PFSK-1 (cell line): ENCODE measurements around the gene DPF3.

ENCODE experiments used
- FOXP2 ChIP-seq: optimal IDR thresholded peaks from 2 replicates; pipeline ENCODE3; 2011; ENCODE audit warnings: borderline replicate concordance, control low read depth, inconsistent platforms; ENCODE audit not compliant: insufficient read depth; ENCODE audit errors: extremely low read length, extremely low read depth
- POLR2AphosphoS5 ChIP-seq: IDR thresholded peaks from 2 replicates; pipeline ENCODE4 v1.6.1; 2012; ENCODE audit warnings: low read depth, mild to moderate bottlenecking, control low read depth, low read length, moderate library complexity
- SIN3A ChIP-seq: IDR thresholded peaks from 2 replicates; pipeline ENCODE4 v1.6.1; 2012; ENCODE audit warnings: mild to moderate bottlenecking, low read length, moderate library complexity, borderline replicate concordance; ENCODE audit not compliant: insufficient read depth
- TAF1 ChIP-seq: IDR thresholded peaks from 2 replicates; pipeline ENCODE4 v1.6.1; 2012; ENCODE audit warnings: low read length, control low read depth, borderline replicate concordance; ENCODE audit not compliant: insufficient read depth
- TF ChIP-seq, protein P1 (sequence below), 2 experiments: IDR thresholded peaks; 2 replicates each; pipeline versions ENCODE4 v1.6.1 to v1.8.0; 2011 to 2012; ENCODE audit warnings: low read depth in 2 of 2, low read length in 2 of 2, control low read depth in 1 of 2, inconsistent platforms in 1 of 2, mild to moderate bottlenecking in 1 of 2, moderate library complexity in 1 of 2; ENCODE audit not compliant: insufficient read depth in 1 of 2

DPF3 gene

DNA sequence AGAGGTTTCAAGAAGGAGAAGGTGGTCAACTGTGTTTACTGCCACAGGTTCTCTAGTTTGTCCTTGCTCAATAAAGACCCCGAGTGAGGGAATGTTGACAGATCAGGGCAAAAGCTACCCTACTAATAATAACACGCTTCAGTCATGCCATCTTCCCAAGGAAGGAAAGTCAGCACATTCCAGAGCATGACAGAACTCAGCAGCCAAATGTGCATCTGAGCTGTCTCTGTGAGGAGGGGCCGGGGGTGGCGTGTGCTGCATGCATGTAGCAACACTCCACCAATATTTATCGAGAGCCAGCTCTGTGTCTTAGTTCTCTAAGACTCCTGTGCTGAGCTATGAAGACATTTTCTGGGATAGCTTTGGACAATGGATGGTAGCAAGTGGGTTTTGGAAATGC is 260.4 kb downstream of the DPF3 start:
- TF ChIP-seq SIN3A, result no peak
- no peak for TF ChIP-seq TAF1
- no peak for TF ChIP-seq POLR2AphosphoS5
- TF ChIP-seq FOXP2, result no peak
- TF ChIP-seq, protein P1, sequence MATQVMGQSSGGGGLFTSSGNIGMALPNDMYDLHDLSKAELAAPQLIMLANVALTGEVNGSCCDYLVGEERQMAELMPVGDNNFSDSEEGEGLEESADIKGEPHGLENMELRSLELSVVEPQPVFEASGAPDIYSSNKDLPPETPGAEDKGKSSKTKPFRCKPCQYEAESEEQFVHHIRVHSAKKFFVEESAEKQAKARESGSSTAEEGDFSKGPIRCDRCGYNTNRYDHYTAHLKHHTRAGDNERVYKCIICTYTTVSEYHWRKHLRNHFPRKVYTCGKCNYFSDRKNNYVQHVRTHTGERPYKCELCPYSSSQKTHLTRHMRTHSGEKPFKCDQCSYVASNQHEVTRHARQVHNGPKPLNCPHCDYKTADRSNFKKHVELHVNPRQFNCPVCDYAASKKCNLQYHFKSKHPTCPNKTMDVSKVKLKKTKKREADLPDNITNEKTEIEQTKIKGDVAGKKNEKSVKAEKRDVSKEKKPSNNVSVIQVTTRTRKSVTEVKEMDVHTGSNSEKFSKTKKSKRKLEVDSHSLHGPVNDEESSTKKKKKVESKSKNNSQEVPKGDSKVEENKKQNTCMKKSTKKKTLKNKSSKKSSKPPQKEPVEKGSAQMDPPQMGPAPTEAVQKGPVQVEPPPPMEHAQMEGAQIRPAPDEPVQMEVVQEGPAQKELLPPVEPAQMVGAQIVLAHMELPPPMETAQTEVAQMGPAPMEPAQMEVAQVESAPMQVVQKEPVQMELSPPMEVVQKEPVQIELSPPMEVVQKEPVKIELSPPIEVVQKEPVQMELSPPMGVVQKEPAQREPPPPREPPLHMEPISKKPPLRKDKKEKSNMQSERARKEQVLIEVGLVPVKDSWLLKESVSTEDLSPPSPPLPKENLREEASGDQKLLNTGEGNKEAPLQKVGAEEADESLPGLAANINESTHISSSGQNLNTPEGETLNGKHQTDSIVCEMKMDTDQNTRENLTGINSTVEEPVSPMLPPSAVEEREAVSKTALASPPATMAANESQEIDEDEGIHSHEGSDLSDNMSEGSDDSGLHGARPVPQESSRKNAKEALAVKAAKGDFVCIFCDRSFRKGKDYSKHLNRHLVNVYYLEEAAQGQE (IDR thresholded peaks at IDR 0.05; ENCODE audit: insufficient read depth in 1 of 2, low read depth in 2 of 2, low read length in 2 of 2), result no peak

- TF ChIP-seq SIN3A (no peak), FOXP2 (no peak), TAF1 (no peak), POLR2AphosphoS5 (no peak)
- TF ChIP-seq, protein P1 (IDR thresholded peaks at IDR 0.05; ENCODE audit: insufficient read depth in 1 of 2, low read depth in 2 of 2, low read length in 2 of 2), result no peak
Observed at GRCh38 chr14:72632727-72633126, 261.2 kb downstream of the DPF3 start.

DNA sequence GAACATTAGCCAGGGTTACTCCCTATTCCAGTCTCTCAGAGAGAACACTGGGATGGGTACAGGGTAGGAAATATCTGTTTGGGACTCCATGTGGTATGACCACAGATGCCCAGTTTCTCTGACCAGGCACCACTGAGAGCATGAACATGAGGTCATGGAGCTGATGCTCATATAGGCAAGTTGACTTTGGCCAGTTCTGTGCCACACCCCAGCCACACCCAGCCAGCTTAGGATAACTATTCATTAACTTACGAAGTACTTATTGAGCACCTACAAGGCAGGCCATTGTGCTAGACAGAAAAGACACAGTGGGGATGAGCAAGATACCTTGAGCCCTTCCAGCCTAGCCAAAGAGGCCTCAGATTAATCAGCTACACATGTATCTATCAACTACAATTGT is 262.5 kb downstream of the DPF3 start:
- TF ChIP-seq SIN3A, result no peak
- no peak for TF ChIP-seq FOXP2
- TF ChIP-seq TAF1, result no peak

DNA sequence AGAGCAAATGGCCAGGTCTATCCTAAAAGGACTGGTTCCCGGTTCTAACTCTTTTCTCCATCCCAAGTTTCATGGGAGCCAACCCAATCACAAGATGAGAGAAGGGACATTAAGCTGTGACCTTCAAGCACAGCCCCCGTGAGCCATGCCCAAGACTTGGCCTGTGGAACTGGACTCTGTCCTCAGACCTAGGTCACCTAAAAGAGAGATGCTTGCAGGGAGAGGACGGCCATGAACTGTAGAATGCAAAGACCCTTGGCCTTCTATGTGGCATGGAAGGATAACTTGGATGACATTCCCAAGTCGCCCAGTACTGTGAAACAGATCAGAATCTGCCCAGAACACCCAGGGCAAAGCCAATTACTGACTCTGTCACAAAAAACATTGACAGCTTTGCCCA is 263.5 kb downstream of the DPF3 start:
- TF ChIP-seq, protein P1 (IDR thresholded peaks at IDR 0.05; ENCODE audit: insufficient read depth in 1 of 2, low read depth in 2 of 2, low read length in 2 of 2), result no peak
- TF ChIP-seq FOXP2, result no peak
- no peak for TF ChIP-seq TAF1
- TF ChIP-seq SIN3A, result no peak
- no peak for TF ChIP-seq POLR2AphosphoS5

DNA sequence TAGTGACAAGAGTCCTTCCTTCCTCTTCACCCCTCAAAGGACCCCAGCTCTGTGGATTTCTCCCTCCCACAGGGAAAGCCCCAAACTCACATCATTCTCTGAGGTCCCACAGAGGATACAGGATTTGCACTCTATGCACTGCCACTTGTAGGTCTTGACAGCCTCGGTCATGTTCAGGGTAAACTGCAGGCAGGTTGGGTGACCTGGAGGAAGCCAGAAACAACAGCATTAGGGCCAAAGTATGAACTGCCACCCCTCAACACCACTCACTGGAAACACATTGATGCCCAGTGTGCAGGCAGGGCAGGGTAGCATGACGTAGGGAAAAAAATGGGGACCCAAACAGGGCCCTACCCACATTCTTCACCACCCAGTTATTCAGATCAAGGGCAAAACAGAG is 264.4 kb downstream of the DPF3 start:
- TF ChIP-seq FOXP2 (no peak), TAF1 (no peak), SIN3A (no peak), POLR2AphosphoS5 (no peak)
- TF ChIP-seq, protein P1 (IDR thresholded peaks at IDR 0.05; ENCODE audit: insufficient read depth in 1 of 2, low read depth in 2 of 2, low read length in 2 of 2), result no peak
